Measurements from ENCODE around the gene HLA-DPA1. TPM values are rescaled to one million over a fixed set of nuclear protein-coding genes. Genes with fewer than 3 reads are reported as not detected.

HLA-DPA1 gene
- total and polyA plus RNA-seq, 3 experiments from 2014 or later = 69.8 to 156 (median 71.7) TPM

DNA sequence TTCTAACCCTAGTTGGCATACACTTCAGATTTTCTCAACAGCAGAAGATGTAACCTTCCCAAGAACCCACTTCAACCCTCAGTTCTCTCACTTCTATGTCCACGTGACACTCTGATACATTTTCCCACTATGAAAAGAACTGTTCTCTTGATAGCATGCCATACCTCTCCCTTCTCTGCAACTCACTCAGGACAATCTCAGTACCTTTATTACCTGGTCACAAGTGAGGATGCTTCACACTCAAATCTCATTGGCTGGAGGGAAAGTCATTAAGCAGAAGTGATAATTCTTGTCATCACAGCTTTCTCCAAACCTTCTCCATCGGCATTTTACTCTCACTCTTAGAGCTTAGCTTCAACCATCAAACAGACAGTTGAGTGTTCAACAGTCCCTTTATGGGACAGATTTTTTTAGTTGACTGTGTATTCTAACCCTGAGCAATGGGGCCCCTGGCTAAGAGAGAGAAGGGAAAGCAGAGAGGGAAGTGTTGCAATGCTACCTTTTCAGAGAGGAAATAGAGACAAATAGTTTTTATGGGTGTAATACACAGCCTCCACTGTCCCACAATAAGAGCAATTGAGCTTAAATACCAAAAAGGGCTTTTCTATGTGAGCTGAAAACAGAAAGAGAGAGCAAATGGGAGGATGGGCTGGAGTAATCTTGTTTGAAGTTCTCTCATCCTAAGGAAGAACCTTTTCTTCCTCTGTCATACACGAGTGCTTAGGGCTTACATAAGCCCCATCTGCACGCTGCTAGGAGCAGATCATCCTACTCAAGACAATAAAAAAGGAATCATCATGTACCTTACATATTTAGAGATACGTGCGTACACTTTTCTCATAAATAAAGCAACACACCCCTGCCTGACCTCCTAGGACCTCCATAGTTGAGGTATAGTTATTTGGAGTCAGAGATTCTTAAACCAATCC, 16.0 kb downstream of the HLA-DPA1 start:
- Mint-ChIP-seq H3K27ac (peak overlapping the region in 2 of 8 donors; percentile 35 to 45), H3K9me3 (no peaks in the 10 kb centered on the region), H3K27me3 (peaks cover 2 to 33% of the 10 kb centered on the region in 2 donors), H3K36me3 (no peaks in the 10 kb centered on the region), H3K4me3 (peak overlapping the region in 2 of 7 donors; percentile 5 to 66), H3K4me1 (peaks cover 0 to 11% (median 4%) of the 10 kb centered on the region in 3 donors)
- Histone ChIP-seq H3K9me3 (ENCODE audit: low read length) (no peaks in the 10 kb centered on the region), H3K27ac (ENCODE audit: low read depth, low read length) (no peak overlapping the region), H3K4me1 (ENCODE audit: insufficient read depth, low read length) (no peaks in the 10 kb centered on the region), H3K4me3 (ENCODE audit: low read length) (no peak overlapping the region), H3K27me3 (ENCODE audit: insufficient read depth, low read length, poor library complexity, severe bottlenecking) (no peaks in the 10 kb centered on the region), H3K36me3 (ENCODE audit: insufficient read depth, low read length) (no peaks in the 10 kb centered on the region)
- POLR2A ChIA-PET = no interaction called here
- CTCF ChIA-PET = no interaction called here
- no peak for DNase-seq

GRCh38 chr6:33053230-33053629, 20.2 kb downstream of the HLA-DPA1 start:
- CTCF ChIA-PET = no interaction called here
- no peaks in the 10 kb centered on the region for H3K36me3 Mint-ChIP-seq
- Histone ChIP-seq H3K4me3 (ENCODE audit: low read length) (no peak overlapping the region), H3K4me1 (ENCODE audit: insufficient read depth, low read length) (no peaks in the 10 kb centered on the region), H3K27ac (ENCODE audit: low read depth, low read length) (no peak overlapping the region), H3K27me3 (ENCODE audit: insufficient read depth, low read length, poor library complexity, severe bottlenecking) (peaks cover 4% of the 10 kb centered on the region), H3K36me3 (ENCODE audit: insufficient read depth, low read length) (no peaks in the 10 kb centered on the region), H3K9me3 (ENCODE audit: low read length) (no peaks in the 10 kb centered on the region)
- no peak overlapping the region for H3K27ac Mint-ChIP-seq
- H3K4me1 Mint-ChIP-seq = peaks cover 0 to 11% (median 0%) of the 10 kb centered on the region in 3 donors
- H3K9me3 Mint-ChIP-seq = no peaks in the 10 kb centered on the region
- DNase-seq = no peak
- POLR2A ChIA-PET = no interaction called here
- H3K27me3 Mint-ChIP-seq = peaks cover 19 to 67% of the 10 kb centered on the region in 2 donors
- H3K4me3 Mint-ChIP-seq = no peak overlapping the region

DNA sequence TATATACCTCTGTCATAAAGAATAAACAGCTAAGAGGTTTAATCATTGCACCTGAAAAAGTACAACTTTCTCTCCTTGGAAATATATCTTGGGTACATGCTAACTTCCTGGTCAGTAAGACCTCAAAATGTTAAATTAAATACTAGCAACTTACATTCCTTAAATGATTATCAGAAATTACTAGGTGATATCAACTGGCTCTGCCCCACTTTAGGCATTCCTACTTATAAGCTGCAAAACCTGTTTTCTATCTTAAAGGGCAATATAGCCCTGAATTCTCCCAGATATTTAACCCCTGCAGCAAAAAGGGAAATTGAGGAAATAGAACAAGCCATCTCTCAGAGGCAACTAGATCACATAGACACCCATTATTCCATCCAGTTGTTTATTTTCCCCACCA, 20.8 kb downstream of the HLA-DPA1 start:
- Histone ChIP-seq H3K27me3 (ENCODE audit: insufficient read depth, low read length, poor library complexity, severe bottlenecking) (peaks cover 4% of the 10 kb centered on the region), H3K36me3 (ENCODE audit: insufficient read depth, low read length) (no peaks in the 10 kb centered on the region), H3K4me3 (ENCODE audit: low read length) (no peak overlapping the region), H3K9me3 (ENCODE audit: low read length) (no peaks in the 10 kb centered on the region), H3K27ac (ENCODE audit: low read depth, low read length) (no peak overlapping the region), H3K4me1 (ENCODE audit: insufficient read depth, low read length) (no peaks in the 10 kb centered on the region)
- Mint-ChIP-seq H3K4me3 (no peak overlapping the region), H3K36me3 (no peaks in the 10 kb centered on the region), H3K9me3 (no peaks in the 10 kb centered on the region), H3K27me3 (peaks cover 22 to 71% of the 10 kb centered on the region in 2 donors), H3K27ac (no peak overlapping the region), H3K4me1 (peaks cover 0 to 9% (median 0%) of the 10 kb centered on the region in 3 donors)
- ChIA-PET POLR2A (no interaction called here), CTCF (no interaction called here)
- no peak for DNase-seq

GRCh38 chr6:33050014-33050810, 23.2 kb downstream of the HLA-DPA1 start:
- peaks cover 35 to 85% of the 10 kb centered on the region in 2 donors for H3K27me3 Mint-ChIP-seq
- DNase-seq = no peak
- no peak overlapping the region for H3K27ac ChIP-seq (ENCODE audit: low read depth, low read length)
- no peak overlapping the region for H3K4me3 ChIP-seq (ENCODE audit: low read length)
- H3K9me3 Mint-ChIP-seq = no peaks in the 10 kb centered on the region
- no peak overlapping the region for H3K4me3 Mint-ChIP-seq
- H3K4me1 ChIP-seq (ENCODE audit: insufficient read depth, low read length) = no peaks in the 10 kb centered on the region
- no peaks in the 10 kb centered on the region for H3K9me3 ChIP-seq (ENCODE audit: low read length)
- no peak overlapping the region for H3K27ac Mint-ChIP-seq
- no peaks in the 10 kb centered on the region for H3K36me3 ChIP-seq (ENCODE audit: insufficient read depth, low read length)
- CTCF ChIA-PET = no interaction called here
- peaks cover 4% of the 10 kb centered on the region for H3K27me3 ChIP-seq (ENCODE audit: insufficient read depth, low read length, poor library complexity, severe bottlenecking)
- POLR2A ChIA-PET = no interaction called here
- H3K4me1 Mint-ChIP-seq = no peaks in the 10 kb centered on the region
- peaks cover 0 to 3% (median 0%) of the 10 kb centered on the region in 3 donors for H3K36me3 Mint-ChIP-seq

GRCh38 chr6:33049323-33050013, 24.0 kb downstream of the HLA-DPA1 start:
- no peaks in the 10 kb centered on the region for H3K9me3 Mint-ChIP-seq
- no peaks in the 10 kb centered on the region for H3K4me1 Mint-ChIP-seq
- Histone ChIP-seq H3K4me1 (ENCODE audit: insufficient read depth, low read length) (no peaks in the 10 kb centered on the region), H3K27me3 (ENCODE audit: insufficient read depth, low read length, poor library complexity, severe bottlenecking) (peaks cover 4% of the 10 kb centered on the region), H3K36me3 (ENCODE audit: insufficient read depth, low read length) (no peaks in the 10 kb centered on the region), H3K27ac (ENCODE audit: low read depth, low read length) (no peak overlapping the region), H3K4me3 (ENCODE audit: low read length) (no peak overlapping the region), H3K9me3 (ENCODE audit: low read length) (no peaks in the 10 kb centered on the region)
- peaks cover 41 to 88% of the 10 kb centered on the region in 2 donors for H3K27me3 Mint-ChIP-seq
- ChIA-PET CTCF (interaction anchor here (0.8 kb wide), 1 partner anchor 27 kb away, joined by 3 read pairs; no protein-coding TSS in a partner anchor), POLR2A (no interaction called here)
- H3K4me3 Mint-ChIP-seq = no peak overlapping the region
- H3K27ac Mint-ChIP-seq = no peak overlapping the region
- no peak for DNase-seq
- peaks cover 0 to 6% (median 0%) of the 10 kb centered on the region in 3 donors for H3K36me3 Mint-ChIP-seq

DNA sequence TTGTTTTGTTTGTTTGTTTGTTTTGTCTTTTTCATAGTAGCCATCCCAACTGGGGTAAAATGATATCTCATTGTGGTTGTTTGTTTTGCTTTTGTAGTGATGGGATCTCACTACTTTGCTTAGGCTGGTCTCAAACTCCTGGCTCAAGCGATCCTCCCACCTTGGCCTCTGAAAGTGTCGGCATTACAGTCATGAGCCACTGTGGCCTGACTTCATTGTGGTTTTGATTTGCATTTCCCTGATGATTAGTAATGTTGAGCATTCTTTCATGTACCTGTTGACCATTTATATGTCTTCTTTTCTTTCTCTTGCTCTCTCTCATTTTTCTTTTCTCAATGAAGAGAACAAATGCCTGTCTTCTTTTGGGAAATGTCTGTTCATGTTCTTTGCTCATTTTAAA, 33.3 kb downstream of the HLA-DPA1 start:
- H3K36me3 ChIP-seq (ENCODE audit: insufficient read depth, low read length) = no peaks in the 10 kb centered on the region
- Mint-ChIP-seq H3K27ac (no peak overlapping the region), H3K4me1 (no peaks in the 10 kb centered on the region), H3K27me3 (peaks cover 21 to 27% of the 10 kb centered on the region in 2 donors), H3K36me3 (peaks cover 0 to 13% (median 0%) of the 10 kb centered on the region in 3 donors), H3K9me3 (peaks cover 6 to 11% (median 7%) of the 10 kb centered on the region in 5 donors), H3K4me3 (no peak overlapping the region)
- no peak overlapping the region for H3K4me3 ChIP-seq (ENCODE audit: low read length)
- H3K27me3 ChIP-seq (ENCODE audit: insufficient read depth, low read length, poor library complexity, severe bottlenecking) = no peaks in the 10 kb centered on the region
- ChIA-PET POLR2A (no interaction called here), CTCF (no interaction called here)
- DNase-seq = no peak
- H3K4me1 ChIP-seq (ENCODE audit: insufficient read depth, low read length) = no peaks in the 10 kb centered on the region
- no peaks in the 10 kb centered on the region for H3K9me3 ChIP-seq (ENCODE audit: low read length)
- no peak overlapping the region for H3K27ac ChIP-seq (ENCODE audit: low read depth, low read length)

DNA sequence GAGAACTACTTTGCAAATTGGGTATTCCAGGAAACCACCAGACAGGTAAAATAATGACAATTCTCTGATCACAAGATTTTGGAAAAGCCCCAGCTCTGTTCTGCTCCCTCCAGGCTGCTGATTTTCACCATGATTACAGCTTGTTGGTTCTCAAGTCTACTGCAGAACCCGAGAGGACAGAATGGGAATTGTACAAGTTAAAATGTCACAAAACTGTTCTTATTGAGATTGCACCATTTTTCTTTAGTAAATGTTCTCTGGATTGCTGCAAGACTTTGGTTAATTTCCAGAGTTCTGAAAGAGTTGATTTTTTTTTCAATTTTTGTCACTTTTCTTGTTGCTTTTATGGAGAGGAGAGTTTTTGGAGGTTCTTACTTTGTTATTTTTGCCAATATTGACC, 36.9 kb downstream of the HLA-DPA1 start:
- Histone ChIP-seq H3K36me3 (ENCODE audit: insufficient read depth, low read length) (no peaks in the 10 kb centered on the region), H3K4me1 (ENCODE audit: insufficient read depth, low read length) (no peaks in the 10 kb centered on the region), H3K27ac (ENCODE audit: low read depth, low read length) (no peak overlapping the region), H3K9me3 (ENCODE audit: low read length) (no peaks in the 10 kb centered on the region), H3K27me3 (ENCODE audit: insufficient read depth, low read length, poor library complexity, severe bottlenecking) (no peaks in the 10 kb centered on the region), H3K4me3 (ENCODE audit: low read length) (no peak overlapping the region)
- POLR2A ChIA-PET = no interaction called here
- no peak for DNase-seq
- CTCF ChIA-PET = no interaction called here
- peaks cover 13 to 19% (median 15%) of the 10 kb centered on the region in 5 donors for H3K9me3 Mint-ChIP-seq
- H3K36me3 Mint-ChIP-seq = peaks cover 0 to 18% (median 2%) of the 10 kb centered on the region in 3 donors
- no peak overlapping the region for H3K27ac Mint-ChIP-seq
- H3K4me1 Mint-ChIP-seq = no peaks in the 10 kb centered on the region
- no peak overlapping the region for H3K4me3 Mint-ChIP-seq
- H3K27me3 Mint-ChIP-seq = peaks cover 19 to 22% of the 10 kb centered on the region in 2 donors

All from CD8-positive, alpha-beta memory T cell (primary cell).